IMR-90 (cell line): ENCODE results near the gene IRGQ. TPM values are rescaled to one million over a fixed set of nuclear protein-coding genes. Genes with fewer than 3 reads are reported as not detected.
A peak's percentile ranks its signal among the peaks of the same experiment; 100 is the strongest.

Experiments used
- ATAC-seq: fragments of 200-7000 bp; cut with Tn5 transposase; 2 replicates; pipeline ENCODE4 v1.9.1; 2020; ENCODE audit warnings: low read depth, mild to moderate bottlenecking, moderate library complexity
- BruUV-seq: library from RNA; stranded (reverse); fragments of 400-500 nt; replicated peaks from 2 replicates; lab custom pipeline; 2021; lab: Mats Ljungman, UMichigan
- CTCF ChIA-PET: fragments of 300-600 bp; formaldehyde crosslinking; extraction: SDS; loops from one replicate; lab custom pipeline; 2021; ENCODE audit warnings: antibody characterized with exemption; lab: Yijun Ruan, JAX
- POLR2A ChIA-PET: fragments of 300-600 bp; sonication (Branson Sonifier 250); formaldehyde crosslinking; loops from one replicate; lab custom pipeline; 2022; ENCODE audit warnings: antibody characterized with exemption; ENCODE audit not compliant: unreplicated experiment; lab: Charles Lee
- DNase-seq: peaks from one replicate; pipeline ENCODE4 v3.0.0; 2013
- H2AFZ ChIP-seq: replicated peaks from 2 replicates; pipeline ENCODE3; 2013; ENCODE audit warnings: low read length, mild to moderate bottlenecking; ENCODE audit not compliant: poor library complexity
- H2AK5ac ChIP-seq: 2 replicates; pipeline ENCODE4 v1.6.1; 2013; ENCODE audit warnings: low read depth, low read length, inconsistent platforms
- H2AK9ac ChIP-seq: replicated peaks from 2 replicates; pipeline ENCODE3; 2013; ENCODE audit warnings: mild to moderate bottlenecking, low read depth, low read length, moderate library complexity; ENCODE audit not compliant: poor library complexity
- H2BK120ac ChIP-seq: 2 replicates; pipeline ENCODE4 v1.6.1; 2013; ENCODE audit warnings: low read depth, low read length, inconsistent platforms
- H2BK15ac ChIP-seq: 3 replicates; pipeline ENCODE4 v1.6.1; 2013; ENCODE audit warnings: low read depth, low read length, inconsistent platforms
- H2BK20ac ChIP-seq: 2 replicates; pipeline ENCODE4 v1.6.1; 2013; ENCODE audit warnings: low read depth, mild to moderate bottlenecking, inconsistent platforms, low read length, moderate library complexity
- H2BK5ac ChIP-seq: 2 replicates; pipeline ENCODE4 v1.6.1; 2013; ENCODE audit warnings: mild to moderate bottlenecking, low read depth, low read length, inconsistent platforms; ENCODE audit not compliant: poor library complexity, severe bottlenecking
- H3K14ac ChIP-seq: replicated peaks from 2 replicates; pipeline ENCODE4 v1.6.1; 2013; ENCODE audit warnings: low read depth, low read length, inconsistent platforms
- H3K18ac ChIP-seq: 2 replicates; pipeline ENCODE4 v1.6.1; 2013; ENCODE audit warnings: low read depth, low read length, control low read depth
- H3K23ac ChIP-seq: 2 replicates; pipeline ENCODE4 v1.6.1; 2013; ENCODE audit warnings: low read depth, low read length, inconsistent platforms
- H3K27ac ChIP-seq: 2 replicates; pipeline ENCODE4 v1.5.1; 2013; ENCODE audit warnings: mild to moderate bottlenecking, control low read depth, low read length; ENCODE audit not compliant: insufficient read depth
- H3K27me3 ChIP-seq: 2 replicates; pipeline ENCODE4 v1.6.1; 2013; ENCODE audit warnings: low read length; ENCODE audit not compliant: control insufficient read depth, insufficient read depth
- H3K36me3 ChIP-seq: 2 replicates; pipeline ENCODE4 v1.6.1; 2013; ENCODE audit warnings: low read length, mixed read lengths; ENCODE audit not compliant: control insufficient read depth, insufficient read depth
- H3K4ac ChIP-seq: 2 replicates; pipeline ENCODE4 v1.6.1; 2013; ENCODE audit warnings: low read depth, low read length, inconsistent platforms
- H3K4me1 ChIP-seq: 2 replicates; pipeline ENCODE4 v1.6.1; 2013; ENCODE audit warnings: low read length, mixed read lengths; ENCODE audit not compliant: control insufficient read depth, insufficient read depth
- H3K4me2 ChIP-seq: 2 replicates; pipeline ENCODE4 v1.6.1; 2013; ENCODE audit warnings: low read depth, mild to moderate bottlenecking, control low read depth, low read length, moderate library complexity
- H3K4me3 ChIP-seq: 2 replicates; pipeline ENCODE4 v1.5.1; 2013; ENCODE audit warnings: low read depth, mild to moderate bottlenecking, control low read depth, low read length, moderate library complexity; ENCODE audit not compliant: insufficient read depth
- H3K56ac ChIP-seq: 2 replicates; pipeline ENCODE4 v1.6.1; 2013; ENCODE audit warnings: low read length, inconsistent platforms; ENCODE audit not compliant: insufficient read depth; ENCODE audit errors: extremely low read depth
- H3K79me1 ChIP-seq, 2 experiments: 2 replicates each; pipeline ENCODE4 v1.6.1; 2013; ENCODE audit warnings: low read length in 2 of 2, inconsistent platforms in 1 of 2, low read depth in 1 of 2
- H3K9ac ChIP-seq: 2 replicates; pipeline ENCODE4 v1.6.1; 2013; ENCODE audit warnings: low read depth, low read length, control low read depth
- H3K9me1 ChIP-seq: 2 replicates; pipeline ENCODE4 v1.6.1; 2013; ENCODE audit warnings: low read length, inconsistent platforms; ENCODE audit not compliant: insufficient read depth
- H3K9me3 ChIP-seq: 2 replicates; pipeline ENCODE4 v1.6.1; 2013; ENCODE audit warnings: low read length; ENCODE audit not compliant: control insufficient read depth, insufficient read depth
- H4K20me1 ChIP-seq: 2 replicates; pipeline ENCODE4 v1.6.1; 2013; ENCODE audit warnings: low read length, inconsistent platforms; ENCODE audit not compliant: insufficient read depth
- H4K5ac ChIP-seq: 2 replicates; pipeline ENCODE4 v1.6.1; 2013; ENCODE audit warnings: mild to moderate bottlenecking, low read depth, low read length, control low read depth
- H4K8ac ChIP-seq, 2 experiments: 2 replicates each; pipeline ENCODE4 v1.6.1; 2013; ENCODE audit warnings: low read depth in 2 of 2, low read length in 2 of 2, control low read depth in 1 of 2, inconsistent platforms in 1 of 2
- H4K91ac ChIP-seq: 2 replicates; pipeline ENCODE4 v1.6.1; 2013; ENCODE audit warnings: low read depth, low read length, inconsistent platforms; ENCODE audit not compliant: insufficient read depth
- CEBPB ChIP-seq: IDR thresholded peaks from 2 replicates; pipeline ENCODE4 v1.6.1; 2012; ENCODE audit warnings: low read depth, low read length, improper control_type of control experiment
- CHD1 ChIP-seq: IDR thresholded peaks from 2 replicates; pipeline ENCODE4 v1.6.1; 2012; ENCODE audit warnings: low read depth, low read length, improper control_type of control experiment
- MAZ ChIP-seq: IDR thresholded peaks from 2 replicates; pipeline ENCODE4 v1.6.1; 2012; ENCODE audit warnings: low read depth, mild to moderate bottlenecking, low read length, improper control_type of control experiment, moderate library complexity, borderline replicate concordance
- MXI1 ChIP-seq: IDR thresholded peaks from 2 replicates; pipeline ENCODE4 v1.6.1; 2012; ENCODE audit warnings: low read depth, mild to moderate bottlenecking, low read length, moderate library complexity, borderline replicate concordance
- RFX5 ChIP-seq: IDR thresholded peaks from 2 replicates; pipeline ENCODE4 v1.8.0; 2012; ENCODE audit warnings: low read depth, mild to moderate bottlenecking, low read length, moderate library complexity
- SMC3 ChIP-seq: fragments of 150-350 bp; IDR thresholded peaks from 2 replicates; pipeline ENCODE4 v1.6.1; 2016; ENCODE audit warnings: low read depth, mild to moderate bottlenecking, antibody characterized with exemption, low read length, moderate library complexity
- WGBS, 2 experiments: methylation state at CpG; one replicate each; pipeline versions ENCODE4 v1.1.5 to v1.1.7; 2013; ENCODE audit warnings: missing lambda C conversion rate in 2 of 2; ENCODE audit not compliant: insufficient read length in 1 of 2; ENCODE audit errors: extremely low coverage in 2 of 2; 5-methylcytosine and 5-hydroxymethylcytosine counted together
- dilution Hi-C: fragments of 300-500 bp; cut with HindIII; formaldehyde crosslinking; loops from one replicate; pipeline ENCODE4 v1.14.3; 2018; ENCODE audit warnings: low sequenced_read_pairs; ENCODE audit not compliant: unreplicated experiment
- in situ Hi-C: fragments of 300-500 bp; cut with MboI; formaldehyde crosslinking; loops from 3 replicates; pipeline ENCODE4 v1.14.3; 2019; ENCODE audit warnings: low sequenced_read_pairs, inconsistent platforms, mixed read lengths
- intact Hi-C: fragments of 100-400 bp; cut with micrococcal nuclease; formaldehyde crosslinking; loops from 2 replicates; pipeline ENCODE4 v1.10.0; 2022
- polyA plus RNA-seq, 3 experiments: library from polyadenylated mRNA; depleted of rRNA; stranded (reverse); fragments of >200 nt; gene quantifications; 2 replicates each; pipeline ENCODE4 v1.2.3, GENCODE V29; 2012; ENCODE audit warnings: low replicate concordance in 1 of 3
- total RNA-seq: library from RNA; depleted of rRNA; stranded (reverse); fragments of >200 nt; gene quantifications from 2 replicates; pipeline ENCODE4 v1.2.3, GENCODE V29; 2012
- TF ChIP-seq, protein P1 (sequence below): fragments of 150-350 bp; IDR thresholded peaks from 2 replicates; pipeline ENCODE4 v1.6.1; 2016; ENCODE audit warnings: low read depth, mild to moderate bottlenecking, low read length, moderate library complexity, borderline replicate concordance
- TF ChIP-seq, protein P2 (sequence below): conservative IDR thresholded peaks from 2 replicates; pipeline ENCODE4 v1.5.1; 2012; ENCODE audit warnings: mild to moderate bottlenecking, low read depth, low read length, improper control_type of control experiment

IRGQ gene
- total and polyA plus RNA-seq, 2 of the 4 experiments (the other 2 are of a cell fraction): 9.0 to 9.9 TPM

DNA sequence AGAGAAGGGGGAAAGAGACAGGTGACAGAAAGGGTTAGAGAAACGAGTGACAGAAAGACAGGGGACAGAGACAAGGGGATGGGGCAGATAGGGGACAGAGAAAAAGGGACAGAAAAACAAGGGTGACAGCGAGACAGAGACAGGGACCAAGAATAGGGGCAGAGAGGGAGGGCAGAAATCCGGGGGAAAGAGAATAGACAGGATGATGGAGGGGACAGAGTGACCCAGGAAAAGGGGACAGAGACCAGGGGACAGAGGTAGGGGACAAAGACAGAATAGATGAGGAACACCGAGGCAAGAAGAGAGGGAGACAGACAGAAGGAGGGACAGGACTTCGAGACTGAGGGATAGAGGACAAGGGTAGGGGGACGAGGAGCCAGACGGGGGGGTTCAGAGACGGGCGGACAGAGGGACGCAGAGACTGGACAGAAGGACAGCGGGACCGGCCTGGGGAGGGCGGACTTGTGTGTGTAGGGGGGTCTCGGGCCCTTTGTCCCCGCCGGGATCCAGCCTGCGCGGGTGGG, 43.1 kb upstream of the IRGQ start:
- CTCF ChIA-PET: no interaction called here
- H4K91ac ChIP-seq: no peak overlapping the region
- H3K56ac ChIP-seq: no peak overlapping the region
- no peak overlapping the region for H3K4ac ChIP-seq
- no peak for DNase-seq
- H2BK5ac ChIP-seq: no peak overlapping the region
- H2AK9ac ChIP-seq: no peak overlapping the region
- in situ Hi-C loops: no loop called here
- dilution Hi-C loops: no loop called here
- H3K9ac ChIP-seq: no peak overlapping the region
- no peak overlapping the region for H4K8ac ChIP-seq
- H3K9me1 ChIP-seq: no peaks in the 10 kb centered on the region
- no TSS peak for BruUV-seq
- intact Hi-C loops: no loop called here
- no peaks in the 10 kb centered on the region for H3K36me3 ChIP-seq
- POLR2A ChIA-PET: no interaction called here
- H2BK120ac ChIP-seq: no peak overlapping the region
- 0 out of 2 replicates have a peak overlapping the region, but pooled peaks have one; percentile 17 for H2AK5ac ChIP-seq
- H4K20me1 ChIP-seq: no peaks in the 10 kb centered on the region
- no peak overlapping the region for H4K5ac ChIP-seq
- no peak overlapping the region for H3K27ac ChIP-seq
- peaks cover 9% of the 10 kb centered on the region for H3K4me1 ChIP-seq
- peaks cover 34% of the 10 kb centered on the region for H3K27me3 ChIP-seq
- H3K9me3 ChIP-seq: no peaks in the 10 kb centered on the region
- H2BK20ac ChIP-seq: no peak overlapping the region
- WGBS, 2 experiments: 4% methylated on average over 4 of the region's 18 CpGs; no CpG with 5 or more reads in 1 of the 2 experiments
- H3K4me2 ChIP-seq: no peak overlapping the region; the same call in 1 of the 2 replicates
- TF ChIP-seq MAZ (no peak), CEBPB (no peak), CHD1 (no peak), MXI1 (no peak), RFX5 (no peak), SMC3 (no peak)
- TF ChIP-seq, protein P1, sequence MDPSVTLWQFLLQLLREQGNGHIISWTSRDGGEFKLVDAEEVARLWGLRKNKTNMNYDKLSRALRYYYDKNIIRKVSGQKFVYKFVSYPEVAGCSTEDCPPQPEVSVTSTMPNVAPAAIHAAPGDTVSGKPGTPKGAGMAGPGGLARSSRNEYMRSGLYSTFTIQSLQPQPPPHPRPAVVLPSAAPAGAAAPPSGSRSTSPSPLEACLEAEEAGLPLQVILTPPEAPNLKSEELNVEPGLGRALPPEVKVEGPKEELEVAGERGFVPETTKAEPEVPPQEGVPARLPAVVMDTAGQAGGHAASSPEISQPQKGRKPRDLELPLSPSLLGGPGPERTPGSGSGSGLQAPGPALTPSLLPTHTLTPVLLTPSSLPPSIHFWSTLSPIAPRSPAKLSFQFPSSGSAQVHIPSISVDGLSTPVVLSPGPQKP: no peak
- TF ChIP-seq, protein P2, sequence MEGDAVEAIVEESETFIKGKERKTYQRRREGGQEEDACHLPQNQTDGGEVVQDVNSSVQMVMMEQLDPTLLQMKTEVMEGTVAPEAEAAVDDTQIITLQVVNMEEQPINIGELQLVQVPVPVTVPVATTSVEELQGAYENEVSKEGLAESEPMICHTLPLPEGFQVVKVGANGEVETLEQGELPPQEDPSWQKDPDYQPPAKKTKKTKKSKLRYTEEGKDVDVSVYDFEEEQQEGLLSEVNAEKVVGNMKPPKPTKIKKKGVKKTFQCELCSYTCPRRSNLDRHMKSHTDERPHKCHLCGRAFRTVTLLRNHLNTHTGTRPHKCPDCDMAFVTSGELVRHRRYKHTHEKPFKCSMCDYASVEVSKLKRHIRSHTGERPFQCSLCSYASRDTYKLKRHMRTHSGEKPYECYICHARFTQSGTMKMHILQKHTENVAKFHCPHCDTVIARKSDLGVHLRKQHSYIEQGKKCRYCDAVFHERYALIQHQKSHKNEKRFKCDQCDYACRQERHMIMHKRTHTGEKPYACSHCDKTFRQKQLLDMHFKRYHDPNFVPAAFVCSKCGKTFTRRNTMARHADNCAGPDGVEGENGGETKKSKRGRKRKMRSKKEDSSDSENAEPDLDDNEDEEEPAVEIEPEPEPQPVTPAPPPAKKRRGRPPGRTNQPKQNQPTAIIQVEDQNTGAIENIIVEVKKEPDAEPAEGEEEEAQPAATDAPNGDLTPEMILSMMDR: no peak
- ATAC-seq: no peak
- H3K18ac ChIP-seq: no peak overlapping the region
- H2AFZ ChIP-seq: peak overlapping the region; percentile 76
- H3K4me3 ChIP-seq: peak overlapping the region; percentile 4; the same call in 1 of the 2 replicates
- H2BK15ac ChIP-seq: no peak overlapping the region
- no peak overlapping the region for H3K14ac ChIP-seq
- peak overlapping the region; percentile 57 for H3K23ac ChIP-seq
- H3K79me1 ChIP-seq: no peaks in the 10 kb centered on the region
